ENCODE data around the gene DNAH9. TPM values are rescaled to one million over a fixed set of nuclear protein-coding genes. Genes with fewer than 3 reads are reported as not detected.
A peak's percentile ranks its signal among the peaks of the same experiment; 100 is the strongest.

DNAH9 gene
- total and polyA plus RNA-seq, 8 donors = 0.28 to 18.3 (median 0.42) TPM; not detected in 2

DNA sequence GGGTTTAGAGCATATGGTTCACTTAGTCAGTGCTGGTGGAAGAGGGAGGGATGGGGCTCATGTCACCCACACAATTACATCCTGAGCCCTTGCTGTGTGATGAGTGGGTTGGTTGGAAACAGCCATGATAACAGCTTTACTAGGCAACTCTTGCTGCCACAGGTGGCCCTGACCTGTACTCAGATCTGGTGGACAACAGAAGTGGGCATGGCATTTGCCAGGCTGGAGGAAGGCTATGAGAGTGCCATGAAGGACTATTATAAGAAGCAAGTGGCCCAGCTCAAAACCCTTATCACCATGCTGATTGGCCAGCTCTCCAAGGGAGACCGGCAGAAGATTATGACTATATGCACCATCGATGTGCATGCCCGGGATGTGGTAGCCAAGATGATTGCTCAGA is 105.8 kb downstream of the DNAH9 start:
- Histone ChIP-seq H3K4me3 (no peak overlapping the region), H3K27ac (no peak overlapping the region), H3K9me3 (no peaks in the 10 kb centered on the region), H3K27me3 (peaks cover 0 to 7% (median 0%) of the 10 kb centered on the region in 3 donors), H3K36me3 (no peaks in the 10 kb centered on the region), H3K4me1 (no peaks in the 10 kb centered on the region)
- intact Hi-C loops (cut with DNase I; ENCODE audit: low total_unique reads) = no loop called here
- no peak for TF ChIP-seq POLR2A (IDR thresholded peaks at IDR 0.05)
- DNase-seq = no peak
- 92 to 98% (median 95%) methylated on average over 3 of the region's 3 CpGs for WGBS, 5 donors

DNA sequence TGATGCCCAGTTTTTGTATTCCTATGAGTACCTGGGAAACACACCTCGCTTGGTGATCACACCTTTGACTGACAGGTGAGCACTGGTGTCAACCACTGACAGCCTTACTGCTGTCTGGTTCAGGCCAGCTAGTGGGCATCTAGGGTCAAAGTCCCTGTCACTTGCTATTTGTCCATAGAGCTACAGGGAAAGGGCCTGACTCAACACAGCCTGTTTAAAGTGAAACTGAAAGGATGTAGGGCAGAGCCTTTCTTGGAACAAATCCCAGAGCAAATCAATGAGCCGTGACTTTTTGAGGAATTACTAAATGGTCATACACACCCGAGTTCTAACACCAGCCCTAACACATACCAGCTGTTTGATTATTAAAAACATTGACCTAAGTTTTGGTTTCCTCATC is 106.8 kb downstream of the DNAH9 start:
- intact Hi-C loops (cut with DNase I; ENCODE audit: low total_unique reads) = no loop called here
- Histone ChIP-seq H3K36me3 (no peaks in the 10 kb centered on the region), H3K4me1 (no peaks in the 10 kb centered on the region), H3K4me3 (no peak overlapping the region), H3K27ac (no peak overlapping the region), H3K27me3 (peaks cover 0 to 7% (median 0%) of the 10 kb centered on the region in 3 donors), H3K9me3 (no peaks in the 10 kb centered on the region)
- no peak for TF ChIP-seq POLR2A (IDR thresholded peaks at IDR 0.05)
- no peak for TF ChIP-seq EP300 (IDR thresholded peaks at IDR 0.05)
- 26 to 32% (median 30%) methylated on average over 3 of the region's 3 CpGs for WGBS, 5 donors
- peak in 1 of 2 donors; percentile 72 for DNase-seq

DNA sequence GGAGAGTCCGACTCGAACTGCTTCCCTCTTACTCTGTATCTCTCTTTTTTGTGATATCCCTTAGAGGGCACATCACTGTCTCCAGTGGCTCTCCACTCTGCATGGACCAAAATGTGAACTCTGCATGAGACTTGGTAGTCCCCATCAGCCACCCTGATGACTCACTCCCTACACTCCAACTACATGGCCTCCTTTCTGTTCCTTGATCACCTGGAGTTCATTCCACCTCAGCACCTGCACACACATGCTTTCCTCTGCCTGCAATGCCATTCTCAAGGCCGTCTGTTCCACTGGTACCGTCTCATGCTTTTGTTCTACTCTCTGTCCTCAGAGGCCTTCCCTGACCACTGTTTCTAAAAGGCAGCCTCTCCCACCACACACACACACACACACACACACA is 109.3 kb downstream of the DNAH9 start:
- no peaks in the 10 kb centered on the region for H3K4me1 ChIP-seq
- 62 to 77% (median 66%) methylated on average over 4 of the region's 4 CpGs for WGBS, 5 donors
- H3K27ac ChIP-seq = no peak overlapping the region
- TF ChIP-seq, protein P1, sequence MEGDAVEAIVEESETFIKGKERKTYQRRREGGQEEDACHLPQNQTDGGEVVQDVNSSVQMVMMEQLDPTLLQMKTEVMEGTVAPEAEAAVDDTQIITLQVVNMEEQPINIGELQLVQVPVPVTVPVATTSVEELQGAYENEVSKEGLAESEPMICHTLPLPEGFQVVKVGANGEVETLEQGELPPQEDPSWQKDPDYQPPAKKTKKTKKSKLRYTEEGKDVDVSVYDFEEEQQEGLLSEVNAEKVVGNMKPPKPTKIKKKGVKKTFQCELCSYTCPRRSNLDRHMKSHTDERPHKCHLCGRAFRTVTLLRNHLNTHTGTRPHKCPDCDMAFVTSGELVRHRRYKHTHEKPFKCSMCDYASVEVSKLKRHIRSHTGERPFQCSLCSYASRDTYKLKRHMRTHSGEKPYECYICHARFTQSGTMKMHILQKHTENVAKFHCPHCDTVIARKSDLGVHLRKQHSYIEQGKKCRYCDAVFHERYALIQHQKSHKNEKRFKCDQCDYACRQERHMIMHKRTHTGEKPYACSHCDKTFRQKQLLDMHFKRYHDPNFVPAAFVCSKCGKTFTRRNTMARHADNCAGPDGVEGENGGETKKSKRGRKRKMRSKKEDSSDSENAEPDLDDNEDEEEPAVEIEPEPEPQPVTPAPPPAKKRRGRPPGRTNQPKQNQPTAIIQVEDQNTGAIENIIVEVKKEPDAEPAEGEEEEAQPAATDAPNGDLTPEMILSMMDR (IDR thresholded peaks at IDR 0.05) = no peak
- TF ChIP-seq EP300 (IDR thresholded peaks at IDR 0.05) (no peak), POLR2A (IDR thresholded peaks at IDR 0.05) (no peak), POLR2AphosphoS5 (IDR thresholded peaks at IDR 0.05) (no peak)
- no peaks in the 10 kb centered on the region for H3K9me3 ChIP-seq
- no peak for DNase-seq
- no peaks in the 10 kb centered on the region for H3K36me3 ChIP-seq
- H3K27me3 ChIP-seq = no peaks in the 10 kb centered on the region
- intact Hi-C loops (cut with DNase I; ENCODE audit: low total_unique reads) = no loop called here
- H3K4me3 ChIP-seq = no peak overlapping the region

DNA sequence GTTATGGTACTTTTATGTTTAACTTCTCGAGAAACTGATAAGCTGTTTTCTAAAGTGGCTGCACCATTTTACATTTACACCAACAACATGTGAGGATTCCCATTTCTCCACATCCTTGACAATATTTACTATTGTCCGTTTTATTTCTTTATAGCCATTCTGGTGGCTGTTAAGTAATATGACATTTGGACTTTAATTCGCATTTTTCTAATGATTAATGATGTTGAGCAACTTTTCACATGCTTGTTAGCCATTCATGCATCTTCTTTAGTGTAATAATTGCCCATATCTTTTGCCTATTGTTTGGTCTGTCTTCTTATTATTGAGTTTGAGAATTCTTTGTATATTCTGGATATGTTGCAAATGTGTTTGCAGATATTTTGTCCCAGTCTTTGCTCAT is 114.2 kb downstream of the DNAH9 start:
- no peak overlapping the region for H3K27ac ChIP-seq
- H3K9me3 ChIP-seq = no peaks in the 10 kb centered on the region
- no peak overlapping the region for H3K4me3 ChIP-seq
- WGBS, 5 donors = 75 to 92% (median 79%) methylated on average over 3 of the region's 3 CpGs
- TF ChIP-seq EP300 (IDR thresholded peaks at IDR 0.05) (no peak), POLR2A (IDR thresholded peaks at IDR 0.05) (no peak), POLR2AphosphoS5 (IDR thresholded peaks at IDR 0.05) (no peak)
- intact Hi-C loops (cut with DNase I; ENCODE audit: low total_unique reads) = no loop called here
- no peaks in the 10 kb centered on the region for H3K4me1 ChIP-seq
- H3K27me3 ChIP-seq = no peaks in the 10 kb centered on the region
- no peak for DNase-seq
- no peaks in the 10 kb centered on the region for H3K36me3 ChIP-seq

DNA sequence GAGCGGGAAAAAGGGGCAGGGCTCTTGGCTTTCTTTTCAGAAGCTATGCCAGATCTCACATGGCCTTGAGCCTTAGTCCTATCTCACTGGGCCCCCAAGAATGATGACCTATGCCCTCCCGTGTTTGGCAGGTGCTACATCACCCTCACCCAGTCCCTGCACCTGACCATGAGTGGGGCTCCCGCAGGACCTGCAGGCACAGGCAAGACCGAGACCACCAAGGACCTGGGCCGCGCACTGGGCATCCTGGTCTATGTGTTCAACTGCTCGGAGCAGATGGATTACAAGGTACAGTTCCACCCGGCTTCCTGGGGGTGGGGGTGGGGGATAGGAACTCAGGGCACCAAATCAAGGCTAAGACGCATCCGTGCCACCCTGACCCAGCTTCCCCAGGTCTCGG is 120.9 kb downstream of the DNAH9 start:
- TF ChIP-seq POLR2A (IDR thresholded peaks at IDR 0.05) = no peak
- TF ChIP-seq POLR2AphosphoS5 (IDR thresholded peaks at IDR 0.05) = no peak
- TF ChIP-seq, protein P1 (IDR thresholded peaks at IDR 0.05) = no peak
- no peak for TF ChIP-seq EP300 (IDR thresholded peaks at IDR 0.05)
- intact Hi-C loops (cut with DNase I; ENCODE audit: low total_unique reads) = no loop called here
- no peak overlapping the region for H3K4me3 ChIP-seq
- no peaks in the 10 kb centered on the region for H3K36me3 ChIP-seq
- WGBS, 5 donors = 84 to 93% (median 90%) methylated on average over 5 to 11 of the region's 11 CpGs
- H3K9me3 ChIP-seq = no peaks in the 10 kb centered on the region
- no peaks in the 10 kb centered on the region for H3K27me3 ChIP-seq
- no peak for DNase-seq
- no peaks in the 10 kb centered on the region for H3K4me1 ChIP-seq
- no peak overlapping the region for H3K27ac ChIP-seq

DNA sequence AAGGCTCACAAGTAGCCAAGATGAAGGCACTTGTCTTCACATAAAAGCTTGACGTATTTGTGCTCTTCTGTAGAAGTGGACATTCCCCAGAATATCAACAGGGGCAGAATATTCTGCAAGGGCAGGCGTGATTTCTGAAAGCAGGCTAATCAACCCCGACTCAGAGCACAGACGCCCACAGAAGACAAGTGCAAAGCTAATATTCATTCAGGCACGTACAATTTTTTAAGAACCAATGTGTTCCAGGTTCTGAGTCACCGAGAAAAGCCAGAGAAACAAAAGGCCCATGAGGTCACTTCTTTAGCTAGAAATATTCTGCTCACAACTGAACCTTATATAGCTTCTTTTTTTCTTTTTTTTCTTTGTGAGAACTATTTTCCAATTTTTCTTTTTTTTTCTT is 121.6 kb downstream of the DNAH9 start:
- Histone ChIP-seq H3K36me3 (no peaks in the 10 kb centered on the region), H3K9me3 (no peaks in the 10 kb centered on the region), H3K4me3 (no peak overlapping the region), H3K27me3 (no peaks in the 10 kb centered on the region), H3K4me1 (no peaks in the 10 kb centered on the region), H3K27ac (no peak overlapping the region)
- intact Hi-C loops (cut with DNase I; ENCODE audit: low total_unique reads) = no loop called here
- TF ChIP-seq EP300 (IDR thresholded peaks at IDR 0.05) (no peak), POLR2A (IDR thresholded peaks at IDR 0.05) (no peak), POLR2AphosphoS5 (IDR thresholded peaks at IDR 0.05) (no peak)
- TF ChIP-seq, protein P1 (IDR thresholded peaks at IDR 0.05) = no peak
- DNase-seq = peak in 1 of 2 donors; percentile 14
- WGBS, 5 donors = 58 to 70% (median 66%) methylated on average over 6 of the region's 6 CpGs
